OCI-LY7 (cell line): ENCODE measurements around the gene AARS2. TPM values are rescaled to one million over a fixed set of nuclear protein-coding genes. Genes with fewer than 3 reads are reported as not detected.

Experiments used
- BruUV-seq: library from RNA; stranded (reverse); fragments of 400-500 nt; replicated peaks from 2 replicates; lab custom pipeline; 2021; lab: Mats Ljungman, UMichigan
- CTCF ChIA-PET: fragments of 300-600 bp; sonication (Branson Sonifier 250); formaldehyde crosslinking; loops from one replicate; lab custom pipeline; 2022; ENCODE audit warnings: antibody characterized with exemption; ENCODE audit not compliant: unreplicated experiment; lab: Charles Lee
- POLR2A ChIA-PET: fragments of 300-600 bp; sonication (Branson Sonifier 250); formaldehyde crosslinking; loops from one replicate; lab custom pipeline; 2022; ENCODE audit warnings: antibody characterized with exemption; lab: Charles Lee
- DNase-seq: peaks from one replicate; pipeline ENCODE4 v3.0.0-alpha.2; 2015; ENCODE audit warnings: low spot score
- H2AFZ ChIP-seq: fragments of 200-600 bp; sonication (generic), shearing (Covaris generic); 2 replicates; pipeline ENCODE4 v1.6.1; 2014; ENCODE audit warnings: mild to moderate bottlenecking, antibody characterized with exemption, low read length, moderate library complexity
- H3K27ac ChIP-seq: fragments of 200-600 bp; sonication (generic); 2 replicates; pipeline ENCODE4 v1.5.1; 2014; ENCODE audit warnings: mixed run types, low read depth, mild to moderate bottlenecking, moderate library complexity, low read length, inconsistent platforms; ENCODE audit not compliant: poor library complexity, severe bottlenecking
- H3K36me3 ChIP-seq: fragments of 200-600 bp; sonication (generic); 2 replicates; pipeline ENCODE4 v1.6.1; 2014; ENCODE audit warnings: mild to moderate bottlenecking, antibody characterized with exemption, low read length, moderate library complexity, mixed read lengths; ENCODE audit not compliant: insufficient read depth
- H3K4me1 ChIP-seq: fragments of 200-600 bp; sonication (generic); 2 replicates; pipeline ENCODE4 v1.5.1; 2014; ENCODE audit warnings: mild to moderate bottlenecking, low read length; ENCODE audit not compliant: insufficient read depth, poor library complexity, severe bottlenecking
- H3K4me2 ChIP-seq: fragments of 200-600 bp; sonication (generic); 2 replicates; pipeline ENCODE4 v1.6.1; 2014; ENCODE audit warnings: mild to moderate bottlenecking, low read length
- H3K4me3 ChIP-seq: fragments of 200-600 bp; sonication (generic); 2 replicates; pipeline ENCODE4 v1.5.1; 2014; ENCODE audit warnings: mild to moderate bottlenecking, low read depth, low read length; ENCODE audit not compliant: poor library complexity, severe bottlenecking
- H3K79me2 ChIP-seq: fragments of 200-600 bp; sonication (generic); 2 replicates; pipeline ENCODE4 v1.6.1; 2016; ENCODE audit warnings: low read depth, mild to moderate bottlenecking, low read length, moderate library complexity, mixed read lengths; ENCODE audit not compliant: insufficient read depth
- H3K9me2 ChIP-seq: fragments of 200-600 bp; sonication (generic); 2 replicates; pipeline ENCODE4 v1.6.1; 2016; ENCODE audit warnings: mild to moderate bottlenecking, low read length, mixed read lengths; ENCODE audit not compliant: insufficient read depth
- H3K9me3 ChIP-seq: fragments of 200-600 bp; sonication (generic); 2 replicates; pipeline ENCODE4 v1.6.1; 2014; ENCODE audit warnings: mild to moderate bottlenecking, mixed run types, low read length, mixed read lengths
- H4K20me1 ChIP-seq: fragments of 200-600 bp; sonication (generic); 2 replicates; pipeline ENCODE4 v1.6.1; 2014; ENCODE audit warnings: mild to moderate bottlenecking, antibody characterized with exemption, low read length, moderate library complexity, mixed read lengths; ENCODE audit not compliant: insufficient read depth
- CTCF ChIP-seq: fragments of 200-600 bp; sonication (generic); conservative IDR thresholded peaks from 2 replicates; pipeline ENCODE4 v1.5.1; 2014; ENCODE audit warnings: mild to moderate bottlenecking, antibody characterized with exemption, low read length, moderate library complexity, mixed read lengths
- EZH2phosphoT487 ChIP-seq: fragments of 200-600 bp; sonication (generic); IDR thresholded peaks from 2 replicates; pipeline ENCODE4 v1.6.1; 2018; ENCODE audit warnings: low read depth, borderline replicate concordance, mild to moderate bottlenecking, mixed run types, antibody characterized with exemption, low read length, moderate library complexity, mixed read lengths
- intact Hi-C: fragments of 100-400 bp; cut with micrococcal nuclease; formaldehyde crosslinking; loops from one replicate; pipeline ENCODE4 v1.10.0; 2022; ENCODE audit not compliant: unreplicated experiment
- total RNA-seq, 2 experiments: library from RNA; depleted of rRNA in 1 of 2; stranded (reverse); fragments of >200 nt in 1 of 2; shearing (Covaris generic) in 1 of 2; gene quantifications; 2 replicates each; pipeline ENCODE4 v1.2.3, GENCODE V29; 2014 to 2022

Gene AARS2
- total RNA-seq, 2 experiments from 2014 or later, result 20.7 to 22.0 TPM

GRCh38 chr6:44253307-44254101 is 59.6 kb downstream of the AARS2 start:
- DNase-seq, result peak; percentile 53
- H3K4me2 ChIP-seq, result peak overlapping the region; percentile 4; the same call in 1 of the 2 replicates
- ChIA-PET POLR2A (interaction anchor here (1.4 kb wide), 1 partner anchor 11 kb away, joined by 4 read pairs; no protein-coding TSS in a partner anchor), CTCF (no interaction called here)
- no peak overlapping the region for H2AFZ ChIP-seq
- H3K9me3 ChIP-seq, result no peaks in the 10 kb centered on the region
- no peak overlapping the region for H3K27ac ChIP-seq
- intact Hi-C loops, result no loop called here
- H3K4me3 ChIP-seq, result no peak overlapping the region
- peaks cover 36% of the 10 kb centered on the region for H4K20me1 ChIP-seq
- no peaks in the 10 kb centered on the region for H3K9me2 ChIP-seq
- peaks cover 79% of the 10 kb centered on the region for H3K4me1 ChIP-seq
- H3K79me2 ChIP-seq, result peaks cover 35% of the 10 kb centered on the region
- BruUV-seq, result TSS peak; percentile 60
- peaks cover 87% of the 10 kb centered on the region for H3K36me3 ChIP-seq
- peak; percentile 78 for TF ChIP-seq CTCF
- no peak for TF ChIP-seq EZH2phosphoT487

GRCh38 chr6:44251576-44252524 is 61.3 kb downstream of the AARS2 start:
- peaks cover 93% of the 10 kb centered on the region for H3K36me3 ChIP-seq
- peaks cover 51% of the 10 kb centered on the region for H3K79me2 ChIP-seq
- TF ChIP-seq CTCF (no peak), EZH2phosphoT487 (no peak)
- no peak overlapping the region for H3K4me3 ChIP-seq
- no peak for DNase-seq
- intact Hi-C loops, result no loop called here
- CTCF ChIA-PET, result no interaction called here
- POLR2A ChIA-PET, result interaction anchor here (0.7 to 1.0 kb wide), 2 partner anchors 27 to 57 kb away, joined by 3 read pairs; no protein-coding TSS in a partner anchor
- H3K9me3 ChIP-seq, result no peaks in the 10 kb centered on the region
- peaks cover 73% of the 10 kb centered on the region for H3K4me1 ChIP-seq
- peak overlapping the region; percentile 14; the same call in 1 of the 2 replicates for H3K4me2 ChIP-seq
- H4K20me1 ChIP-seq, result peaks cover 51% of the 10 kb centered on the region
- no peaks in the 10 kb centered on the region for H3K9me2 ChIP-seq
- H3K27ac ChIP-seq, result no peak overlapping the region
- no TSS peak for BruUV-seq
- H2AFZ ChIP-seq, result no peak overlapping the region
